ENCODE results near the gene SYNGAP1.

Gene SYNGAP1

GRCh38 chr6:33433001-33433543 is 13.2 kb downstream of the SYNGAP1 start:
- DNase-seq (ENCODE audit: low spot score), result peak; percentile 28
- in situ Hi-C loops (cut with MboI; ENCODE audit: low pct_unique_long_range_greater_than_20kb, low sequenced_read_pairs, unreplicated experiment), result no loop called here
- TF ChIP-seq CTCF (IDR thresholded peaks at IDR 0.05; ENCODE audit: extremely low read depth, insufficient read depth, missing control alignments), result no peak

GRCh38 chr6:33433544-33434191 is 13.8 kb downstream of the SYNGAP1 start:
- in situ Hi-C loops (cut with MboI; ENCODE audit: low pct_unique_long_range_greater_than_20kb, low sequenced_read_pairs, unreplicated experiment), result no loop called here
- no peak for TF ChIP-seq CTCF (IDR thresholded peaks at IDR 0.05; ENCODE audit: extremely low read depth, insufficient read depth, missing control alignments)
- DNase-seq (ENCODE audit: low spot score), result no peak

- DNase-seq (ENCODE audit: low spot score), result no peak
- in situ Hi-C loops (cut with MboI; ENCODE audit: low pct_unique_long_range_greater_than_20kb, low sequenced_read_pairs, unreplicated experiment), result no loop called here
- TF ChIP-seq CTCF (IDR thresholded peaks at IDR 0.05; ENCODE audit: extremely low read depth, insufficient read depth, missing control alignments), result no peak
Measured at GRCh38 chr6:33434961-33435360, 15.1 kb downstream of the SYNGAP1 start.

- no peak for TF ChIP-seq CTCF (IDR thresholded peaks at IDR 0.05; ENCODE audit: extremely low read depth, insufficient read depth, missing control alignments)
- in situ Hi-C loops (cut with MboI; ENCODE audit: low pct_unique_long_range_greater_than_20kb, low sequenced_read_pairs, unreplicated experiment), result no loop called here
- DNase-seq (ENCODE audit: low spot score), result no peak
Measured at GRCh38 chr6:33437666-33438065, 17.8 kb downstream of the SYNGAP1 start.

- no peak for TF ChIP-seq CTCF (IDR thresholded peaks at IDR 0.05; ENCODE audit: extremely low read depth, insufficient read depth, missing control alignments)
- in situ Hi-C loops (cut with MboI; ENCODE audit: low pct_unique_long_range_greater_than_20kb, low sequenced_read_pairs, unreplicated experiment), result no loop called here
- no peak for DNase-seq (ENCODE audit: low spot score)
Measured at GRCh38 chr6:33438978-33439594, 19.2 kb downstream of the SYNGAP1 start.

GRCh38 chr6:33439956-33440648 is 20.2 kb downstream of the SYNGAP1 start:
- in situ Hi-C loops (cut with MboI; ENCODE audit: low pct_unique_long_range_greater_than_20kb, low sequenced_read_pairs, unreplicated experiment), result no loop called here
- TF ChIP-seq CTCF (IDR thresholded peaks at IDR 0.05; ENCODE audit: extremely low read depth, insufficient read depth, missing control alignments), result no peak
- no peak for DNase-seq (ENCODE audit: low spot score)

All from GM13977 (cell line).